K562 (cell line): ENCODE results near the gene PTGR1. TPM values are rescaled to one million over a fixed set of nuclear protein-coding genes. Genes with fewer than 3 reads are reported as not detected.

Experiments used
- NR1H2 ChIP-seq: sonication (generic); formaldehyde crosslinking; IDR thresholded peaks from 2 replicates; pipeline ENCODE4 v1.4.0; 2020; ENCODE audit warnings: mild to moderate bottlenecking, missing genetic modification reagents
- RFX1 ChIP-seq: fragments of 450-650 bp; IDR thresholded peaks from 2 replicates; pipeline ENCODE4 v1.6.1; 2016; ENCODE audit warnings: mild to moderate bottlenecking, moderate library complexity
- SREBF1 ChIP-seq: fragments of 150-350 bp; IDR thresholded peaks from 2 replicates; pipeline ENCODE4 v1.6.1; 2014; ENCODE audit warnings: antibody characterized with exemption, low read depth, low read length, borderline replicate concordance
- ZNF263 ChIP-seq: sonication (generic); formaldehyde crosslinking; IDR thresholded peaks from 2 replicates; pipeline ENCODE4 v1.8.0; 2022; ENCODE audit warnings: mild to moderate bottlenecking, missing genetic modification reagents, borderline replicate concordance
- polyA plus RNA-seq, 8 experiments: library from polyadenylated mRNA; depleted of rRNA in 4 of 8; stranded (reverse) in 5 of 8; unstranded in 3 of 8; fragments of >200 nt; fragmentation: Nextera tagmentation in 2 of 8; fragmentation: Illumina TruSeq in 1 of 8; extraction: Ambion mirVana in 2 of 8; extraction: Trizol in 1 of 8; gene quantifications; 2 replicates each; pipeline versions ENCODE4 v1.2.1 to v1.2.3, GENCODE V29; 2011 to 2014; ENCODE audit warnings: inconsistent platforms in 1 of 8, missing spikeins in 1 of 8
- total RNA-seq, 7 experiments: library from RNA; depleted of rRNA in 6 of 7; stranded (reverse); fragments of >200 nt in 6 of 7; fragmentation: Illumina TruSeq in 2 of 7; extraction: Trizol in 2 of 7; gene quantifications; 2 replicates each; pipeline versions ENCODE4 v1.2.1 to v1.2.3, GENCODE V29; 2011 to 2021; ENCODE audit warnings: low replicate concordance in 1 of 7
- TF ChIP-seq, protein P1 (sequence below), 2 experiments: fragments of 450-650 bp; formaldehyde crosslinking in 1 of 2; IDR thresholded peaks; 2 replicates each; pipeline versions ENCODE4 v1.4.0 to v1.6.1; 2014 to 2020; ENCODE audit warnings: mild to moderate bottlenecking in 2 of 2, borderline replicate concordance in 1 of 2, low read depth in 1 of 2

Gene PTGR1
- total and polyA plus RNA-seq, 9 of the 15 experiments (the other 6 are each of a cell fraction or from before 2014, with no cell fraction given): 0.22 TPM; not detected in 8

DNA sequence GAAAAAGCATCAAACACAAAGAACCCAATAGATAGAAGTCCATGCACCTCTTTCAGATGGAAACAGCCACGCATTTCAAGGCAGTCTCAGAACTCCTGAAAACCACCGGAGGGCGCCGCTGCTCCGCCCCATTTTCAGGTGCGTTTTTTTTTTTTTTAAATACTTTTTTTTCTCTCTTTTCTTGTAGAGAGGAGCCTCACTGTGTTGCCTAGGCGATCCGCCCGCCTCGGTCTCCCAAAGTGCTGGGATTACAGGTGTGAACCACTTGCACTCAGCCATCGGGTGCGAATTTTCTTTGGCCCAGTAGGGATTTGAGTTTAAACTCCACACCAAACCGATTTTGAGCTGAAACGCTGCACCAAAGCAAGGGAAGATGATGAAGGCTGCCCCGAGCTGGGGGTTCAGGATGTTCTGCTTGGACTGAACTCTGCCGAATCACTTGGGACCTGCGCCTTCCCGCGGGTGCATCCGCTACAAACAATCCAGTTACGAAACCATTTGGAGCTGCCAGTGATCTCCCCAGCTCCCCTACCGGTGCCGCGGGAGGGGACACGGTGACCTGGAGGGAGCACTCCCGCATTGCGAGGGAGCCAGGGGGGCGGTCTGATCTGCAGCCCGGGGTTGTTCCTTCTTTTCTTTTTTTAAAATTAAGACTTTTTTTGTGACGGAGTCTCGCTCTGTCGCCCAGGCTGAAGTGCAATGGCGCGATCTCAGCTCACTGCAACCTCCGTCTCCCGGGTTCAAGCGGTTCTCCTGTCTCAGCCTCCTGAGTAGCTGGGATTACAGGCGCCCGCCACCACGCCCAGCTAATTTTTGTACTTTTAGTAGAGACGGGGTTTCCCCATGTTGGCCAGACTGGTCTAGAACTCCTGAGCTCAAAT is 1.4 kb downstream of the PTGR1 start (continued):
- TF ChIP-seq, protein P1, sequence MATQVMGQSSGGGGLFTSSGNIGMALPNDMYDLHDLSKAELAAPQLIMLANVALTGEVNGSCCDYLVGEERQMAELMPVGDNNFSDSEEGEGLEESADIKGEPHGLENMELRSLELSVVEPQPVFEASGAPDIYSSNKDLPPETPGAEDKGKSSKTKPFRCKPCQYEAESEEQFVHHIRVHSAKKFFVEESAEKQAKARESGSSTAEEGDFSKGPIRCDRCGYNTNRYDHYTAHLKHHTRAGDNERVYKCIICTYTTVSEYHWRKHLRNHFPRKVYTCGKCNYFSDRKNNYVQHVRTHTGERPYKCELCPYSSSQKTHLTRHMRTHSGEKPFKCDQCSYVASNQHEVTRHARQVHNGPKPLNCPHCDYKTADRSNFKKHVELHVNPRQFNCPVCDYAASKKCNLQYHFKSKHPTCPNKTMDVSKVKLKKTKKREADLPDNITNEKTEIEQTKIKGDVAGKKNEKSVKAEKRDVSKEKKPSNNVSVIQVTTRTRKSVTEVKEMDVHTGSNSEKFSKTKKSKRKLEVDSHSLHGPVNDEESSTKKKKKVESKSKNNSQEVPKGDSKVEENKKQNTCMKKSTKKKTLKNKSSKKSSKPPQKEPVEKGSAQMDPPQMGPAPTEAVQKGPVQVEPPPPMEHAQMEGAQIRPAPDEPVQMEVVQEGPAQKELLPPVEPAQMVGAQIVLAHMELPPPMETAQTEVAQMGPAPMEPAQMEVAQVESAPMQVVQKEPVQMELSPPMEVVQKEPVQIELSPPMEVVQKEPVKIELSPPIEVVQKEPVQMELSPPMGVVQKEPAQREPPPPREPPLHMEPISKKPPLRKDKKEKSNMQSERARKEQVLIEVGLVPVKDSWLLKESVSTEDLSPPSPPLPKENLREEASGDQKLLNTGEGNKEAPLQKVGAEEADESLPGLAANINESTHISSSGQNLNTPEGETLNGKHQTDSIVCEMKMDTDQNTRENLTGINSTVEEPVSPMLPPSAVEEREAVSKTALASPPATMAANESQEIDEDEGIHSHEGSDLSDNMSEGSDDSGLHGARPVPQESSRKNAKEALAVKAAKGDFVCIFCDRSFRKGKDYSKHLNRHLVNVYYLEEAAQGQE (IDR thresholded peaks at IDR 0.05; ENCODE audit: borderline replicate concordance): peak; percentile 65; the same call in 1 of the 2 replicates
- TF ChIP-seq, protein P1 (CRISPR knock-in tag; IDR thresholded peaks at IDR 0.05; ENCODE audit: low read depth): no peak
- peak; percentile 87 for TF ChIP-seq ZNF263 (CRISPR knock-in tag)
- no peak for TF ChIP-seq NR1H2 (CRISPR knock-in tag)
- TF ChIP-seq SREBF1: no peak
- TF ChIP-seq RFX1: peak; percentile 72
